PC-3 (cell line): ENCODE results near the gene ST6GAL1.

Experiments used
- CTCF ChIP-seq: fragments of 300-600 bp; sonication (generic); conservative IDR thresholded peaks from 2 replicates; pipeline ENCODE4 v1.5.1; 2017; ENCODE audit warnings: antibody characterized with exemption, low read depth, mild to moderate bottlenecking, low read length
- EZH2phosphoT487 ChIP-seq: fragments of 300-600 bp; sonication (generic); IDR thresholded peaks from 2 replicates; pipeline ENCODE4 v1.6.1; 2018; ENCODE audit warnings: mild to moderate bottlenecking, antibody characterized with exemption, low read length, borderline replicate concordance

- TF ChIP-seq CTCF (no peak), EZH2phosphoT487 (no peak)
Observed at GRCh38 chr3:187026317-187026670, 96.0 kb downstream of the ST6GAL1 start.
